ENCODE data around the gene HYKK.
"Not testable (repeated sequence)": the region's sequence is repeated elsewhere in the genome, so short reads cannot be mapped to it uniquely, and the experiment has no call there.

Gene HYKK

DNA sequence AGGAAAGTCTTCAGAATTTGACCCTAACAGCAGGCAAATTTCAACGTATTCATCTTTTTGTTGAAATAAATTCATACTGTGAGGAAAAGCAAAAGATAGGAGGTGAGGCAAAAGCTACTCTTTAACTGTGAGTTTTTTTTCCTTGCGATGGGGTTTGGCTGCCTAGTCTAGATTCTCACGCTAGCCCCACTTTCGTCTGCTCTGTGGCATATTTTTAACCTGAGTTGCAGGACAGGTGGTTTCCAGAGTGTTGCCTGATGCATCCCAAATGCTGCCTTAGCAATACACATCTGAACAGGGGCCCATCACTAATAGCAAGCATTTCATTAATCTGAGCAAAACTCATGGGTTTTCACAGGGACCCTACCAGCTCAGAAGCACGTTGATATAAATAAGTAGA, 44.5 kb downstream of the HYKK start:
- H3K4me3 ChIP-seq (ENCODE audit: low read length), result no peak overlapping the region
- no peaks in the 10 kb centered on the region for H4K20me1 ChIP-seq (ENCODE audit: control insufficient read depth, insufficient read depth, low read depth, low read length)
- H3K9me2 ChIP-seq (replicated peaks; ENCODE audit: control insufficient read depth, low read length), result no peaks in the 10 kb centered on the region
- no peaks in the 10 kb centered on the region for H3K4me1 ChIP-seq (ENCODE audit: control insufficient read depth, low read length)
- no peaks in the 10 kb centered on the region for H3K79me2 ChIP-seq (ENCODE audit: control insufficient read depth, low read length)
- H3K27me3 ChIP-seq (ENCODE audit: control insufficient read depth, low read length), result no peaks in the 10 kb centered on the region
- no peaks in the 10 kb centered on the region for H3K9me3 ChIP-seq (ENCODE audit: control insufficient read depth, insufficient read depth, low read length)
- peaks cover 7% of the 10 kb centered on the region for H3F3A ChIP-seq (ENCODE audit: control insufficient read depth, insufficient read depth)
- TF ChIP-seq, protein P1, sequence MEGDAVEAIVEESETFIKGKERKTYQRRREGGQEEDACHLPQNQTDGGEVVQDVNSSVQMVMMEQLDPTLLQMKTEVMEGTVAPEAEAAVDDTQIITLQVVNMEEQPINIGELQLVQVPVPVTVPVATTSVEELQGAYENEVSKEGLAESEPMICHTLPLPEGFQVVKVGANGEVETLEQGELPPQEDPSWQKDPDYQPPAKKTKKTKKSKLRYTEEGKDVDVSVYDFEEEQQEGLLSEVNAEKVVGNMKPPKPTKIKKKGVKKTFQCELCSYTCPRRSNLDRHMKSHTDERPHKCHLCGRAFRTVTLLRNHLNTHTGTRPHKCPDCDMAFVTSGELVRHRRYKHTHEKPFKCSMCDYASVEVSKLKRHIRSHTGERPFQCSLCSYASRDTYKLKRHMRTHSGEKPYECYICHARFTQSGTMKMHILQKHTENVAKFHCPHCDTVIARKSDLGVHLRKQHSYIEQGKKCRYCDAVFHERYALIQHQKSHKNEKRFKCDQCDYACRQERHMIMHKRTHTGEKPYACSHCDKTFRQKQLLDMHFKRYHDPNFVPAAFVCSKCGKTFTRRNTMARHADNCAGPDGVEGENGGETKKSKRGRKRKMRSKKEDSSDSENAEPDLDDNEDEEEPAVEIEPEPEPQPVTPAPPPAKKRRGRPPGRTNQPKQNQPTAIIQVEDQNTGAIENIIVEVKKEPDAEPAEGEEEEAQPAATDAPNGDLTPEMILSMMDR (IDR thresholded peaks at IDR 0.05; ENCODE audit: low read depth, low read length, poor library complexity, severe bottlenecking), result no peak
- H3K4me2 ChIP-seq (ENCODE audit: low read length), result no peak overlapping the region
- peaks cover 39% of the 10 kb centered on the region for H3K36me3 ChIP-seq (ENCODE audit: control insufficient read depth, low read length)
- H3K27ac ChIP-seq (ENCODE audit: low read depth, low read length), result no peak overlapping the region

DNA sequence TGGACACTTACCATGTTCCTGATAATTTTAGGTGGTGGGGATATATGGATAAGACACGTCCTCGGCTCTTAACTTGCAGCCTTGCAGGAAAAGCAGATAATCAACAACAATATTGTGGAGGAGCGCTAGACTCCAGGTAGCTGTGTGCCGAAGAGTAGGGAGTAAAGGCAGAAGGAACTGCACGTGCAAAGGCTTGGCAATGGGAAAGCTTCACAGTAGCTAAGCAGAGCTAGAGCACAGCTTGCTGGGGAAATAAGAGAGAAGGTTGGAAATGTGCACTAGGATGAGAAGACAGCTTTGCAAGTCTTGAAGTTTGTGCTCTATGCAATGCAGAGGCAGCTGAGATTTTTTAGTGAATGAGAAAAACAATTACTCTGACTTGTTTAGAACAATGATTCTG, 45.2 kb downstream of the HYKK start:
- TF ChIP-seq, protein P1 (IDR thresholded peaks at IDR 0.05; ENCODE audit: low read depth, low read length, poor library complexity, severe bottlenecking), result no peak
- TF ChIP-seq EZH2phosphoT487 (IDR thresholded peaks at IDR 0.05; ENCODE audit: borderline replicate concordance, low read length), result no peak
- Histone ChIP-seq H3K36me3 (ENCODE audit: control insufficient read depth, low read length) (peaks cover 32% of the 10 kb centered on the region), H3K9me3 (ENCODE audit: control insufficient read depth, insufficient read depth, low read length) (no peaks in the 10 kb centered on the region), H3K27ac (ENCODE audit: low read depth, low read length) (no peak overlapping the region), H3F3A (ENCODE audit: control insufficient read depth, insufficient read depth) (peaks cover 7% of the 10 kb centered on the region), H3K9me2 (replicated peaks; ENCODE audit: control insufficient read depth, low read length) (no peaks in the 10 kb centered on the region), H3K4me1 (ENCODE audit: control insufficient read depth, low read length) (no peaks in the 10 kb centered on the region), H3K79me2 (ENCODE audit: control insufficient read depth, low read length) (no peaks in the 10 kb centered on the region), H3K4me2 (ENCODE audit: low read length) (no peak overlapping the region), H3K4me3 (ENCODE audit: low read length) (no peak overlapping the region), H4K20me1 (ENCODE audit: control insufficient read depth, insufficient read depth, low read depth, low read length) (no peaks in the 10 kb centered on the region), H3K27me3 (ENCODE audit: control insufficient read depth, low read length) (no peaks in the 10 kb centered on the region)

GRCh38 chr15:78560201-78560600, 52.8 kb downstream of the HYKK start:
- H3F3A ChIP-seq (ENCODE audit: control insufficient read depth, insufficient read depth); H3K79me2 ChIP-seq (ENCODE audit: control insufficient read depth, low read length); H4K20me1 ChIP-seq (ENCODE audit: control insufficient read depth, insufficient read depth, low read depth, low read length); H3K9me2 ChIP-seq (replicated peaks; ENCODE audit: control insufficient read depth, low read length); H3K4me2 ChIP-seq (ENCODE audit: low read length); H3K27me3 ChIP-seq (ENCODE audit: control insufficient read depth, low read length); H3K4me1 ChIP-seq (ENCODE audit: control insufficient read depth, low read length); H3K27ac ChIP-seq (ENCODE audit: low read depth, low read length); H3K36me3 ChIP-seq (ENCODE audit: control insufficient read depth, low read length); H3K9me3 ChIP-seq (ENCODE audit: control insufficient read depth, insufficient read depth, low read length); H3K4me3 ChIP-seq (ENCODE audit: low read length): not testable (repeated sequence)

- peaks cover 15% of the 10 kb centered on the region for H3K4me1 ChIP-seq (ENCODE audit: control insufficient read depth, low read length)
- no peaks in the 10 kb centered on the region for H3K36me3 ChIP-seq (ENCODE audit: control insufficient read depth, low read length)
- no peak overlapping the region for H3K4me3 ChIP-seq (ENCODE audit: low read length)
- no peak overlapping the region for H3K4me2 ChIP-seq (ENCODE audit: low read length)
- H3K9me2 ChIP-seq (replicated peaks; ENCODE audit: control insufficient read depth, low read length), result no peaks in the 10 kb centered on the region
- H3K27ac ChIP-seq (ENCODE audit: low read depth, low read length), result no peak overlapping the region
- TF ChIP-seq, protein P1 (IDR thresholded peaks at IDR 0.05; ENCODE audit: low read depth, low read length, poor library complexity, severe bottlenecking), result no peak
- TF ChIP-seq EZH2phosphoT487 (IDR thresholded peaks at IDR 0.05; ENCODE audit: borderline replicate concordance, low read length), result no peak
- no peaks in the 10 kb centered on the region for H4K20me1 ChIP-seq (ENCODE audit: control insufficient read depth, insufficient read depth, low read depth, low read length)
- peaks cover 8% of the 10 kb centered on the region for H3K27me3 ChIP-seq (ENCODE audit: control insufficient read depth, low read length)
- H3F3A ChIP-seq (ENCODE audit: control insufficient read depth, insufficient read depth), result peaks cover 6% of the 10 kb centered on the region; the same call in 1 of the 2 replicates
- H3K9me3 ChIP-seq (ENCODE audit: control insufficient read depth, insufficient read depth, low read length), result no peaks in the 10 kb centered on the region
- H3K79me2 ChIP-seq (ENCODE audit: control insufficient read depth, low read length), result peaks cover 7% of the 10 kb centered on the region
Observed at GRCh38 chr15:78561490-78561889, 54.1 kb downstream of the HYKK start.
